ENCODE data around the gene ABCA7.
"Not testable (repeated sequence)": the region's sequence is repeated elsewhere in the genome, so short reads cannot be mapped to it uniquely, and the experiment has no call there.

ABCA7 gene

GRCh38 chr19:1017115-1017905 is 22.6 kb upstream of the ABCA7 start:
- no peak for DNase-seq (ENCODE audit: low read depth)

- DNase-seq (ENCODE audit: low read depth): no peak
These were observed 22.0 kb upstream of the ABCA7 start for GRCh38 chr19:1017906-1018305.

- DNase-seq (ENCODE audit: low read depth): no peak
These were observed 21.5 kb upstream of the ABCA7 start for GRCh38 chr19:1018393-1018792.

- DNase-seq (ENCODE audit: low read depth): no peak
These were observed 20.8 kb upstream of the ABCA7 start for GRCh38 chr19:1018932-1019615.

GRCh38 chr19:1019616-1019961 is 20.3 kb upstream of the ABCA7 start:
- DNase-seq (ENCODE audit: low read depth): no peak

- DNase-seq (ENCODE audit: low read depth): no peak
These were observed 19.7 kb upstream of the ABCA7 start for GRCh38 chr19:1019980-1020867.

GRCh38 chr19:1020868-1021425 is 19.0 kb upstream of the ABCA7 start, which contains the start of gene TMEM259:
TSS of gene TMEM259 (minus strand) at chr19:1021123. CDS start at chr19:1020996, 127 bp downstream.
- DNase-seq (ENCODE audit: low read depth): peak; percentile 95

- DNase-seq (ENCODE audit: low read depth): not testable (repeated sequence)
These were observed 16.1 kb upstream of the ABCA7 start for GRCh38 chr19:1023883-1024188.

- not testable (repeated sequence) for DNase-seq (ENCODE audit: low read depth)
These were observed 14.8 kb upstream of the ABCA7 start for GRCh38 chr19:1025080-1025479.

GRCh38 chr19:1025960-1026782 is 13.7 kb upstream of the ABCA7 start, which contains the start of gene CNN2:
TSS of gene CNN2 (plus strand) at chr19:1026608. CDS start at chr19:1026662, 54 bp downstream.
- no peak for DNase-seq (ENCODE audit: low read depth)

GRCh38 chr19:1026783-1027649 is 12.9 kb upstream of the ABCA7 start:
- DNase-seq (ENCODE audit: low read depth): no peak

- no peak for DNase-seq (ENCODE audit: low read depth)
These were observed 12.3 kb upstream of the ABCA7 start for GRCh38 chr19:1027650-1028061.

- peak; percentile 93 for DNase-seq (ENCODE audit: low read depth)
These were observed 11.6 kb upstream of the ABCA7 start for GRCh38 chr19:1028062-1028926.

GRCh38 chr19:1032264-1032867 is 7.5 kb upstream of the ABCA7 start:
- no peak for DNase-seq (ENCODE audit: low read depth)

- no peak for DNase-seq (ENCODE audit: low read depth)
These were observed 3.8 kb upstream of the ABCA7 start for GRCh38 chr19:1035998-1036621.

GRCh38 chr19:1037621-1038064 is 2.3 kb upstream of the ABCA7 start:
- no peak for DNase-seq (ENCODE audit: low read depth)

- DNase-seq (ENCODE audit: low read depth): no peak
These were observed 795 bp upstream of the ABCA7 start for GRCh38 chr19:1038978-1039645.

All from fibroblast of the conjunctiva (primary cell).